Panc1 (cell line): ENCODE measurements around the gene KMT2A. TPM values are rescaled to one million over a fixed set of nuclear protein-coding genes. Genes with fewer than 3 reads are reported as not detected.

Source experiments
- ATAC-seq: fragments of 200-7000 bp; cut with Tn5 transposase; 2 replicates; pipeline ENCODE4 v1.9.1; 2020; ENCODE audit warnings: mild to moderate bottlenecking, moderate library complexity
- BruUV-seq: library from RNA; stranded (reverse); fragments of 400-500 nt; replicated peaks from 2 replicates; lab custom pipeline; 2021; lab: Mats Ljungman, UMichigan
- CTCF ChIA-PET: fragments of 300-600 bp; sonication (Branson Sonifier 250); formaldehyde crosslinking; loops from one replicate; lab custom pipeline; 2022; ENCODE audit warnings: antibody characterized with exemption; lab: Charles Lee
- POLR2A ChIA-PET: fragments of 300-600 bp; sonication (Branson Sonifier 250); formaldehyde crosslinking; loops from one replicate; lab custom pipeline; 2022; ENCODE audit warnings: antibody characterized with exemption; lab: Charles Lee
- DNase-seq: peaks from one replicate; pipeline ENCODE4 v3.0.0-alpha.2; 2010; ENCODE audit warnings: low read depth, low spot score
- H3K27ac ChIP-seq: 2 replicates; pipeline ENCODE4 v1.5.1; 2011; ENCODE audit warnings: mild to moderate bottlenecking, low read length, inconsistent platforms
- H3K27me3 ChIP-seq: fragments of 200-500 bp; sonication (Bioruptor generic); 2 replicates; pipeline ENCODE4 v1.6.0; 2014; ENCODE audit warnings: low read length, inconsistent platforms; ENCODE audit not compliant: control insufficient read depth, insufficient read depth
- H3K36me3 ChIP-seq: fragments of 200-500 bp; sonication (Bioruptor generic); 2 replicates; pipeline ENCODE4 v1.5.1; 2014; ENCODE audit warnings: inconsistent platforms, mild to moderate bottlenecking, low read length, moderate library complexity; ENCODE audit not compliant: control insufficient read depth, insufficient read depth
- H3K4me1 ChIP-seq: 2 replicates; pipeline ENCODE4 v1.5.1; 2011; ENCODE audit warnings: inconsistent platforms, mild to moderate bottlenecking, low read length, moderate library complexity; ENCODE audit not compliant: control insufficient read depth, insufficient read depth
- H3K4me3 ChIP-seq, 2 experiments: 2 replicates each; pipeline ENCODE4 v1.5.1; 2011 to 2012; ENCODE audit warnings: low read depth in 2 of 2, low read length in 2 of 2, mild to moderate bottlenecking in 2 of 2, inconsistent platforms in 1 of 2, moderate library complexity in 1 of 2
- H3K9me3 ChIP-seq: fragments of 200-500 bp; sonication (Bioruptor generic); 2 replicates; pipeline ENCODE4 v1.5.1; 2014; ENCODE audit warnings: low read depth, mild to moderate bottlenecking, inconsistent platforms, low read length, moderate library complexity; ENCODE audit not compliant: control insufficient read depth, insufficient read depth
- CTCF ChIP-seq: fragments of 450-650 bp; IDR thresholded peaks from 2 replicates; pipeline ENCODE4 v1.5.1; 2017; ENCODE audit warnings: mild to moderate bottlenecking
- POLR2AphosphoS5 ChIP-seq: IDR thresholded peaks from 2 replicates; pipeline ENCODE4 v1.6.1; 2012; ENCODE audit warnings: mild to moderate bottlenecking, low read depth, low read length, moderate library complexity
- REST ChIP-seq, 2 experiments: IDR thresholded peaks; 2 replicates each; pipeline ENCODE4 v1.6.1; 2011 to 2012; ENCODE audit warnings: low read depth in 2 of 2, control low read depth in 1 of 2, low read length in 1 of 2, mild to moderate bottlenecking in 1 of 2, moderate library complexity in 1 of 2; ENCODE audit not compliant: insufficient read depth in 1 of 2
- SIN3A ChIP-seq: IDR thresholded peaks from 2 replicates; pipeline ENCODE4 v1.6.1; 2012; ENCODE audit warnings: low read depth, mild to moderate bottlenecking, low read length, moderate library complexity, borderline replicate concordance; ENCODE audit not compliant: insufficient read depth
- TCF7L2 ChIP-seq: IDR thresholded peaks from 2 replicates; pipeline ENCODE4 v1.6.1; 2011; ENCODE audit warnings: mild to moderate bottlenecking, low read depth, low read length, inconsistent platforms
- in situ Hi-C: cut with HindIII; loops from 2 replicates; pipeline ENCODE4 v1.10.0; 2016; ENCODE audit warnings: low sequenced_read_pairs, low pct_unique_long_range_greater_than_20kb
- intact Hi-C: fragments of 100-400 bp; cut with micrococcal nuclease; formaldehyde crosslinking; loops from one replicate; pipeline ENCODE4 v1.10.0; 2022; ENCODE audit not compliant: unreplicated experiment
- total RNA-seq: library from RNA; stranded (reverse); gene quantifications from one replicate; pipeline ENCODE4 v1.2.1, GENCODE V29; 2021; ENCODE audit not compliant: unreplicated experiment

The KMT2A gene
- total RNA-seq, 1 experiment from 2014 or later = 139 TPM

- DNase-seq (no peak), ATAC-seq (no peak)
- Histone ChIP-seq H3K9me3 (no peaks in the 10 kb centered on the region), H3K36me3 (no peaks in the 10 kb centered on the region), H3K4me3 (no peak overlapping the region), H3K4me1 (no peaks in the 10 kb centered on the region), H3K27me3 (no peaks in the 10 kb centered on the region), H3K27ac (no peak overlapping the region)
- in situ Hi-C loops = no loop called here
- POLR2A ChIA-PET = no interaction called here
- intact Hi-C loops = no loop called here
- no TSS peak for BruUV-seq
- TF ChIP-seq POLR2AphosphoS5 (no peak), CTCF (no peak), TCF7L2 (no peak), REST (IDR thresholded peaks at IDR 0.05; ENCODE audit: insufficient read depth in 1 of 2, low read depth in 2 of 2, low read length in 1 of 2) (no peak)
- CTCF ChIA-PET = no interaction called here
Measured at GRCh38 chr11:118545533-118545932, 109.2 kb downstream of the KMT2A start.

GRCh38 chr11:118547132-118547531, 110.8 kb downstream of the KMT2A start:
- H3K27ac ChIP-seq = no peak overlapping the region
- H3K9me3 ChIP-seq = no peaks in the 10 kb centered on the region
- ATAC-seq (no peak), DNase-seq (no peak)
- BruUV-seq = no TSS peak
- no peaks in the 10 kb centered on the region for H3K27me3 ChIP-seq
- POLR2A ChIA-PET = interaction anchor here (0.7 kb wide), 1 partner anchor 149 kb away, joined by 7 read pairs; no protein-coding TSS in a partner anchor
- TF ChIP-seq SIN3A = no peak
- no peak for TF ChIP-seq CTCF
- no peak for TF ChIP-seq REST (IDR thresholded peaks at IDR 0.05; ENCODE audit: insufficient read depth in 1 of 2, low read depth in 2 of 2, low read length in 1 of 2)
- no peak for TF ChIP-seq POLR2AphosphoS5
- TF ChIP-seq TCF7L2 = no peak
- CTCF ChIA-PET = no interaction called here
- intact Hi-C loops (no loop called here), in situ Hi-C loops (no loop called here)
- no peak overlapping the region for H3K4me3 ChIP-seq
- H3K4me1 ChIP-seq = no peaks in the 10 kb centered on the region
- no peaks in the 10 kb centered on the region for H3K36me3 ChIP-seq
